Activated CD4-positive, alpha-beta T cell treated with anti-CD3 and anti-CD28 coated beads, Interleukin-2, Interleukin-6, amounts not matched to agents 100 ng/mL and 50 ng/mL, durations not matched to agents 16 hours and 8 hours (primary cell): ENCODE measurements around the gene BCL11B.
A peak's percentile ranks its signal among the peaks of the same experiment; 100 is the strongest.

Experiments
- DNase-seq: peaks from one replicate; pipeline ENCODE4 v3.0.0-alpha.2; 2020

The BCL11B gene

GRCh38 chr14:99271951-99272631 is at the start of gene BCL11B:
BCL11B (minus strand) TSS chr14:99272197; CDS start chr14:99271218, 979 bp downstream.
- DNase-seq, result peak; percentile 95

- no peak for DNase-seq
These were observed 49.4 kb upstream of the BCL11B start for GRCh38 chr14:99321236-99321925.

GRCh38 chr14:99320621-99321235 is 48.7 kb upstream of the BCL11B start:
- no peak for DNase-seq

GRCh38 chr14:99320105-99320572 is 48.1 kb upstream of the BCL11B start:
- peak; percentile 90 for DNase-seq

- no peak for DNase-seq
These were observed 46.9 kb upstream of the BCL11B start for GRCh38 chr14:99318959-99319295.

- DNase-seq, result no peak
These were observed 46.3 kb upstream of the BCL11B start for GRCh38 chr14:99318091-99318958.

GRCh38 chr14:99317231-99318090 is 45.5 kb upstream of the BCL11B start:
- DNase-seq, result no peak

GRCh38 chr14:99316281-99317163 is 44.5 kb upstream of the BCL11B start:
- no peak for DNase-seq

GRCh38 chr14:99315197-99315596 is 43.2 kb upstream of the BCL11B start:
- DNase-seq, result peak; percentile 43

- no peak for DNase-seq
These were observed 42.6 kb upstream of the BCL11B start for GRCh38 chr14:99314623-99315022.

- DNase-seq, result no peak
These were observed 41.2 kb upstream of the BCL11B start for GRCh38 chr14:99313234-99313633.

GRCh38 chr14:99312106-99312505 is 40.1 kb upstream of the BCL11B start:
- no peak for DNase-seq

- DNase-seq, result no peak
These were observed 37.3 kb upstream of the BCL11B start for GRCh38 chr14:99309220-99309766.

GRCh38 chr14:99304208-99304607 is 32.2 kb upstream of the BCL11B start:
- DNase-seq, result no peak

GRCh38 chr14:99300190-99300589 is 28.2 kb upstream of the BCL11B start:
- no peak for DNase-seq

- no peak for DNase-seq
These were observed 24.5 kb upstream of the BCL11B start for GRCh38 chr14:99296517-99296916.

- no peak for DNase-seq
These were observed 17.6 kb upstream of the BCL11B start for GRCh38 chr14:99289394-99290189.

GRCh38 chr14:99288948-99289347 is 17.0 kb upstream of the BCL11B start:
- DNase-seq, result no peak

- peak; percentile 36 for DNase-seq
These were observed 15.4 kb upstream of the BCL11B start for GRCh38 chr14:99287269-99287942.
